Measurements from ENCODE around the gene SCTR.

GRCh38 chr2:119423811-119424210 is 100.5 kb downstream of the SCTR start:
- TF ChIP-seq EZH2 (optimal IDR thresholded peaks at IDR 0.05; ENCODE audit: low read depth, low read length) (no peak), CTCF (IDR thresholded peaks at IDR 0.05; ENCODE audit: low read length) (no peak), EZH2phosphoT487 (IDR thresholded peaks at IDR 0.05; ENCODE audit: low read length) (no peak)
